Upper lobe of left lung (tissue), 6 donors: ENCODE measurements around the gene RASGRF2. TPM values are rescaled to one million over a fixed set of nuclear protein-coding genes. Genes with fewer than 3 reads are reported as not detected.

Source experiments
- ATAC-seq, 2 donors: fragments of 200-7000 bp; cut with Tn5 transposase; one replicate each; pipeline ENCODE4 v1.9.1; 2022; ENCODE audit warnings: mild to moderate bottlenecking in 2 of 2, moderate library complexity in 2 of 2; ENCODE audit not compliant: low FRiP score in 2 of 2
- DNase-seq, 2 donors: peaks; one replicate each; pipeline ENCODE4 v3.0.0-alpha.2; 2019 to 2020
- H3K27ac ChIP-seq, 4 donors: fragments of 200-600 bp; sonication (generic); one replicate each; pipeline ENCODE4 v1.5.1; 2016 to 2019
- H3K27me3 ChIP-seq, 4 donors: fragments of 200-600 bp; sonication (generic); one replicate each; pipeline ENCODE4 v1.5.1; 2017 to 2019
- H3K36me3 ChIP-seq, 4 donors: fragments of 200-600 bp; sonication (generic); one replicate each; pipeline ENCODE4 v1.5.1; 2016 to 2019
- H3K4me1 ChIP-seq, 4 donors: fragments of 200-600 bp; sonication (generic); one replicate each; pipeline ENCODE4 v1.5.1; 2018 to 2019
- H3K4me3 ChIP-seq, 4 donors: fragments of 200-600 bp; sonication (generic); one replicate each; pipeline ENCODE4 v1.5.1; 2017 to 2019; ENCODE audit warnings: mild to moderate bottlenecking in 2 of 4, moderate library complexity in 1 of 4
- H3K9me3 ChIP-seq, 4 donors: fragments of 200-600 bp; sonication (generic); one replicate each; pipeline ENCODE4 v1.5.1; 2018 to 2019
- CTCF ChIP-seq, 6 experiments: fragments of 450-650 bp in 4 of 6; fragments of 200-600 bp in 2 of 6; sonication (generic) in 2 of 6; IDR thresholded peaks; one replicate each; pipeline ENCODE4 v1.5.1; 2016 to 2019; ENCODE audit warnings: antibody characterized with exemption in 6 of 6
- EP300 ChIP-seq, 4 donors: sonication (generic); formaldehyde crosslinking; IDR thresholded peaks; one replicate each; pipeline ENCODE4 v1.5.1; 2017; ENCODE audit warnings: antibody characterized with exemption in 4 of 4, control low read depth in 2 of 4
- POLR2A ChIP-seq, 4 donors: fragments of 450-650 bp; IDR thresholded peaks; one replicate each; pipeline ENCODE4 v1.5.1; 2016 to 2017; ENCODE audit warnings: antibody characterized with exemption in 4 of 4, mild to moderate bottlenecking in 2 of 4
- POLR2AphosphoS5 ChIP-seq, 2 donors: sonication (generic); formaldehyde crosslinking; IDR thresholded peaks; one replicate each; pipeline ENCODE4 v1.5.1; 2017; ENCODE audit warnings: antibody characterized with exemption in 2 of 2
- WGBS, 2 donors: methylation state at CpG; one replicate each; pipeline ENCODE4 v1.1.5; 2017 to 2018; 5-methylcytosine and 5-hydroxymethylcytosine counted together
- total RNA-seq, 6 donors: library from RNA; depleted of rRNA in 4 of 6; stranded (reverse); fragments of >200 nt in 4 of 6; gene quantifications; one replicate each; pipeline versions ENCODE4 v1.1.0 to v1.2.1, GENCODE V29; 2016 to 2021
- donor health status: DM: no; HTN: no; CAD: no; lungs with moderate emphysema.
- donor health status: DM: no; HTN: yes; CAD: no; lungs with severe emphysema.

Gene RASGRF2
- total RNA-seq, 6 donors from 2014 or later = 1.5 to 10.5 (median 4.9) TPM

GRCh38 chr5:80990971-80991370, 30.8 kb downstream of the RASGRF2 start:
- no peak overlapping the region for H3K4me3 ChIP-seq
- H3K27ac ChIP-seq = no peak overlapping the region
- H3K9me3 ChIP-seq = no peaks in the 10 kb centered on the region
- no peaks in the 10 kb centered on the region for H3K36me3 ChIP-seq
- ATAC-seq (no peak), DNase-seq (no peak)
- no peaks in the 10 kb centered on the region for H3K27me3 ChIP-seq
- TF ChIP-seq EP300 (IDR thresholded peaks at IDR 0.05) (no peak), CTCF (IDR thresholded peaks at IDR 0.05) (no peak), POLR2AphosphoS5 (IDR thresholded peaks at IDR 0.05) (no peak), POLR2A (IDR thresholded peaks at IDR 0.05) (no peak)
- no peaks in the 10 kb centered on the region for H3K4me1 ChIP-seq
- WGBS, 2 donors = 93 to 100% methylated on average over 1 of the region's 1 CpG

DNA sequence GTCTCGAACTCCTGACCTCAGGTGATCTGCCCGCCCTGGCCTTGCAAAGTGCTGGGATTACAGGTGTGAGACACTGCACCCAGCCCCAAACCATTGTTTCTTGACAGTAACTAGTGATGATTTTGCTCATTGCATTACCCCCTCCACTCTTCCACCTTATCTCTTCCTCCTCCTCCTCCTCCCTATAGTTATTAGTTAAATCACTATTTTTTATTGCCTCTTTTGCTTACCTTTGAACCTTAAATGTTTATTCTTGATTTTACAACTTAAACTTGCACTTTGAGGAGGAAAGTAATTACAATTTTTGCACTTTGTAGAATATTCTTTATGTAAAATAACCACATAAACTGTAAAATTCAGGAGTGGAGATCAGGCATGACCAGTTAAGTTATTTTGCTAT, 35.7 kb downstream of the RASGRF2 start:
- H3K27ac ChIP-seq = no peak overlapping the region
- TF ChIP-seq POLR2AphosphoS5 (IDR thresholded peaks at IDR 0.05) = no peak
- no peak for TF ChIP-seq EP300 (IDR thresholded peaks at IDR 0.05)
- TF ChIP-seq POLR2A (IDR thresholded peaks at IDR 0.05) = no peak
- no peak for TF ChIP-seq CTCF (IDR thresholded peaks at IDR 0.05)
- no peaks in the 10 kb centered on the region for H3K4me1 ChIP-seq
- no peaks in the 10 kb centered on the region for H3K27me3 ChIP-seq
- DNase-seq (no peak), ATAC-seq (no peak)
- 95 to 100% methylated on average over 2 of the region's 2 CpGs for WGBS, 2 donors
- H3K36me3 ChIP-seq = no peaks in the 10 kb centered on the region
- no peak overlapping the region for H3K4me3 ChIP-seq
- H3K9me3 ChIP-seq = no peaks in the 10 kb centered on the region

- no peaks in the 10 kb centered on the region for H3K4me1 ChIP-seq
- no peaks in the 10 kb centered on the region for H3K9me3 ChIP-seq
- WGBS, 2 donors = 67 to 84% methylated on average over 5 of the region's 5 CpGs
- no peaks in the 10 kb centered on the region for H3K27me3 ChIP-seq
- DNase-seq = no peak
- no peak overlapping the region for H3K27ac ChIP-seq
- H3K36me3 ChIP-seq = no peaks in the 10 kb centered on the region
- TF ChIP-seq EP300 (IDR thresholded peaks at IDR 0.05) (no peak), POLR2AphosphoS5 (IDR thresholded peaks at IDR 0.05) (no peak), CTCF (IDR thresholded peaks at IDR 0.05) (no peak), POLR2A (IDR thresholded peaks at IDR 0.05) (no peak)
- no peak overlapping the region for H3K4me3 ChIP-seq
- ATAC-seq = no peak
Observed at GRCh38 chr5:80998590-80998979, 38.4 kb downstream of the RASGRF2 start.

DNA sequence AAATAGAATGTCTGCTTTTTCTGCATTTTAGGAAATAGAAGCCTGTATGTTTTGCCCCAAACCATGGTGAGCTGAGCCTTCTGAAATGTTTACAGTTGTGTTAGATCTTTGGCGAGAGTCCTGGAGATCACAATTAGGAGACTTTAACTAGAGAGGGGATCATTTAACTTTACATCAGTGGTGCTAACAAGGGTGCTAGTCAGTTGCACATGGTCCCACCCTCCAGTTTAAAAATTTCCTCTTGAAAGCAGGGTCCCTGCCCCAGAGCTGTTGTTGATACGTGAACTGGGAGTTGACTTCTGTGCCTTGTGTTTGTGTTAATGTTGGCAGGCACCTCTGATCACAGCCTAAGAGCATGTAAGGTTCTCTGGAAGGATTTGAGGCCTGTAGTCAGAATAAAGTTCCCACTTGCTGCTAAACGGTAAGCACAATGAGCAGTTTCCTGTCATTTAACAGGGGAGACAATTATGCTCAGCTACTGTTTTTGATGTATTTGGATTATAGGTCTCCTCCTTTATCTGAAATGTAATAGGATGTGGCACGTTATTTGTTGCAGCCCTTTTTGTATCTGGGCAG, 43.7 kb downstream of the RASGRF2 start:
- H3K9me3 ChIP-seq = no peaks in the 10 kb centered on the region
- H3K27me3 ChIP-seq = no peaks in the 10 kb centered on the region
- H3K4me3 ChIP-seq = no peak overlapping the region
- WGBS, 2 donors = 57 to 72% methylated on average over 2 to 4 of the region's 4 CpGs
- no peaks in the 10 kb centered on the region for H3K36me3 ChIP-seq
- no peak for DNase-seq
- no peak for TF ChIP-seq POLR2A (IDR thresholded peaks at IDR 0.05)
- no peak for TF ChIP-seq POLR2AphosphoS5 (IDR thresholded peaks at IDR 0.05)
- no peak for TF ChIP-seq EP300 (IDR thresholded peaks at IDR 0.05)
- TF ChIP-seq CTCF (IDR thresholded peaks at IDR 0.05) = no peak
- peak overlapping the region in 1 of 4 donors; percentile 39 for H3K27ac ChIP-seq
- no peaks in the 10 kb centered on the region for H3K4me1 ChIP-seq
- ATAC-seq = no peak

DNA sequence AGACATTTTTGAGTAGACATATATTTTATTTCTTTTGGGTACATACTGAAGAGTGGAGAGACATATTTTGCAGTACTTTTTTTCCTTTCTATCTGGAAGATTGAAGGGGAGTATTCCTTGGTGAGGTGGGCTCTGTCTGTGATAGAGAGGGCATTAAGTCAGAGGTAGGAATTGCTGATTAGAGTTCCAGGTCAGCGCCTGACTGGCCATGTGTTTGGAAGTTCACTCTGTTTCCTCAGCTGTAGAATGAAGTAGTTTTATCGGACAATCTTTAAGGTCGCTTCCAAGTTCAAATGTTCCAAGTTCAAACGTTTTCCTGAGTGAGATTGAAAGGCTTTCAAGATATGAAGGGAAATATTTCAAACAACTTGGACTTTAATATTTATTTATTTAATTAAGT, 45.5 kb downstream of the RASGRF2 start:
- H3K36me3 ChIP-seq = no peaks in the 10 kb centered on the region
- DNase-seq = no peak
- H3K27me3 ChIP-seq = no peaks in the 10 kb centered on the region
- TF ChIP-seq POLR2A (IDR thresholded peaks at IDR 0.05) = no peak
- no peak for TF ChIP-seq EP300 (IDR thresholded peaks at IDR 0.05)
- no peak for TF ChIP-seq POLR2AphosphoS5 (IDR thresholded peaks at IDR 0.05)
- TF ChIP-seq CTCF (IDR thresholded peaks at IDR 0.05) = no peak
- H3K9me3 ChIP-seq = no peaks in the 10 kb centered on the region
- H3K27ac ChIP-seq = no peak overlapping the region
- H3K4me1 ChIP-seq = no peaks in the 10 kb centered on the region
- no peak overlapping the region for H3K4me3 ChIP-seq
- 80% methylated on average over 4 of the region's 4 CpGs for WGBS, 2 donors
- ATAC-seq = no peak
